GM21576 (cell line): ENCODE data around the gene DOCK3.
"Not testable (repeated sequence)": the region's sequence is repeated elsewhere in the genome, so short reads cannot be mapped to it uniquely, and the experiment has no call there.

Source experiments
- ATAC-seq: cut with Tn5 transposase; IDR thresholded peaks from one replicate; pipeline ENCODE4 v1.9.1; 2021; ENCODE audit warnings: mild to moderate bottlenecking, moderate library complexity; ENCODE audit not compliant: unreplicated experiment

DOCK3 gene

DNA sequence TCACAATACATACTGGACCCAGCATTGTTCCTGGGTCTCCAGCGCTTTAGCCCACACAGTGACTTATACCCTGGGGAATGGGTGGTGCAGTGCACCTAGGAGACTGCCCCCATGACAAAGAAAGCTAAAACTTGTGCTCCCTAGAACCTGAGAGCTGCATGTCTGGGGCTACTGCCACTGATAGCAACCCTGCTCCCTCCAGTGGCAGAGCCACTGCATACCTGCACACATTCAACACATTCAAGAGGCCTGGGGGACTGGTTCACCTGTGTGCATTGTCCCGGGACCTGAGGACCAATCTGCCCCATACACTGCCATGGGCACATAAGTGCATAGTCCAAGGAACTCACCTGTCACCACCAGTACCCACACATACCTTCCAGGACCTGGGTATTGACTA, 407.6 kb downstream of the DOCK3 start:
- ATAC-seq: no peak

DNA sequence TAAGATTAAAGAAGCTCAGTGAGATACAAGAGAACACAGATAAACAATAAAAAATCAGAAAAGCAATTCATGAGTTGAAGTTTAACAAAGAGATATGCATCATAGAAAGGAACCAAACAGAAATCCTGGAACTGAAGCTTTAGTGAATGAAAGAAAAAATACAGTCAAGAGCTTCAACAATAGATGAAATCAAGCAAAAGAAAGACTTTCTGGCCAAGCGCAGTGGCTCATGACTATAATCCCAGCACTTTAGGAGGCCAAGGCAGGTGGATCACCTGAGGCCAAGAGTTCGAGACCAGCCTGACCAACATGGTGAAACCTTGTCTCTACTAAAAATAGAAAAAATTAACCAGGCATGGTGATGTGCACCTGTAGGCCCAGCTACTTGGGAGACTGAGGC, 408.8 kb downstream of the DOCK3 start:
- no peak for ATAC-seq

DNA sequence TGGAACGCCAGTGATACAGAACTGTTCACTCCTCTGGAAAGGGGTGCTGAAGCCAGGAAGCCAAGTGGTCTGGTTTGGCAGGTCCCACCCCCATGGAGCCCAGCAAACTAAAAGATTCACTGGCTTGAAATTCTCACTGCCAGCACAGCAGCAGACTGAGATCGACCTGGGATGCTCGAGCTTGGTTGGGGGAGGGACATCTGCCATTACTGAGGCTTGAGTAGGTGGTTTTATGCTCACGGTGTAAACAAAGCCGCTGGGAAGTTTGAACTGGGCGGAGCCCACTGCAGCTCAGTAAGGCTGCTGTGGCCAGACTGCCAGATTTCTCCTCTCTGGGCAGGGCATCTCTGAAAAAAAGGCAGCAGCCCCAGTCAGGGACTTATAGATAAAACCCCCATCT, 417.4 kb downstream of the DOCK3 start:
- ATAC-seq: not testable (repeated sequence)

DNA sequence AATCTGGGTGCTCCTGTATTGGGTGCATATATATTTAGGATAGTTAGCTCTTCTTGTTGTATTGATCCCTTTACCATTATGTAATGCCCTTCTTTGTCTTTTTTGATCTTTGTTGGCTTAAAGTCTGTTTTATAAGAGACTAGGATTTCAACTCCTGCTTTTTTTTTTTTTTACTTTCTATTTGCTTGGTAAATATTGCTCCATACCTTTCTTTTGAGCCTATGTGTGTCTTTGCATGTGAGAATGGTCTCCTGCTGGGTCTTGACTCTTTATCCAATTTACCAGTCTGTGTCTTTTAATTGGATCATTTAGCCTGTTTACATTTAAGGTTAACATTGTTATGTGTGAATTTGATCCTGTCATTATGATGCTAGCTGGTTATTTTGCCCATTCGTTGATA, 420.1 kb downstream of the DOCK3 start:
- ATAC-seq: not testable (repeated sequence)

DNA sequence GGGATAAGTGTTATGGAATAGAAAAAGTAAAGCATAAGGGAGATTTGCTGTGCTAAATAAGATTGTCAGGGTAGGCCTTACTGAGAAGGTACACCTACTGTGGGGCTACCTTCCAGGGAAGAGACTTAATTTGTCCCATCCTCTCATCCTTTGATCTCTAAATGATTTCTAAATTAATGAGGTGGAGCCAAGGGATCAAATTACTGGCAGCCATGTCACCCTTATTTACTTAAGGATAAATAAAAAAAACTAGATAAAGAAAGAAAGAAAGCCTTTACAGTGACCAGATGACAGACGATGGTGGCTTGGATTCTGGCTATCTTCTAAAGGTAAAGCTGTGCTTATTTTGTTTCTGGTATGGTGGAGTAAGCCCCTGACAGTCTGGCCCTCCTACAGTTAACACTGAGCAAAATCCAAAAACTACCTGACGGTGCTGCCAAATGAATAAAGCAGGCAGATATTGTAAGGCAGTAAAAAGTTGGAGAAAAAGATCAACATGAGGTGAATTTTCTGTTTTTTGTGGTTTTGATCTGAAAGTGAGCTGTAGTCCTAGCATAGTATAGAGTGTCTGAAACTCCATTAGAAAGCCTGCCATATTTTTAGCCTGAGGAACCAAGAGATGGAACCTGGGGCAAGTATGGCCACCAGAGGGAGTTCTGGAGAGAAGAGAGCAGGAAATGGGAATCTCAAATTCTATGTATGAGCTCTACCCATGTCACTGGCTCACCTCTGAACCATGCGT, 425.2 kb downstream of the DOCK3 start:
- ATAC-seq: no peak

DNA sequence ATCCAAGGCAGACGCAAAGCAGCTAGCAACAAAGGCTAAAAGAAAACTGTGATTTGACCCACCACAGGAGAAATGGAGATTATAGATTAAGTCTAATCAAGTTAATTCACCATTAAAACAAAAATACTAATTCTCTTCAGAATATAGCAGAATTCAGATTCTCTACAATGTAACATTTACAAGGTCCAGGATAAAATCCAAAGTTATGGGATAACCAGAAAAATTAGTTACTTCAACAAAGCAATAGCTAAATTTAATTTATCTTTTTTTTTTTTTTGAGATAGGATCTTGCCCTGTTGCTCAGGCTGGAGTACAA, 425.8 kb downstream of the DOCK3 start:
- ATAC-seq: no peak

DNA sequence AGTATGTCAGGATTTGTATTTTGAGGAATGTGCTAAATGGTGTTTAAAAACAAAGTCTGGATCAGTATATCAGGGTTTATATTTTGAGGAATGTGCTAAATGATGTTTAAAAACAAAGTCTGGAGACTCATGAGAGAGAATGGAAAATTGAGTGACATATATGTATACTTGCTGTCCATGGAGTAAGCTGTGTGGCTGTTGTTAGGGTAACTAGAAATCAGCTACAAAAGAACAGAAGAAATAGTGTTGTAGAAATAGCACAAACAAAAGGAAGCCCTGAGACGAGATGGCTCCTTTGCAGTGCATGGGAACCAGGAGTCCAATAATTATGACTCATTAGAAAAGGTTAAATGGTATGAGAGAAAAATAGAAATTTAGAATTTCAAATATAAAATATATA, 427.7 kb downstream of the DOCK3 start:
- no peak for ATAC-seq

DNA sequence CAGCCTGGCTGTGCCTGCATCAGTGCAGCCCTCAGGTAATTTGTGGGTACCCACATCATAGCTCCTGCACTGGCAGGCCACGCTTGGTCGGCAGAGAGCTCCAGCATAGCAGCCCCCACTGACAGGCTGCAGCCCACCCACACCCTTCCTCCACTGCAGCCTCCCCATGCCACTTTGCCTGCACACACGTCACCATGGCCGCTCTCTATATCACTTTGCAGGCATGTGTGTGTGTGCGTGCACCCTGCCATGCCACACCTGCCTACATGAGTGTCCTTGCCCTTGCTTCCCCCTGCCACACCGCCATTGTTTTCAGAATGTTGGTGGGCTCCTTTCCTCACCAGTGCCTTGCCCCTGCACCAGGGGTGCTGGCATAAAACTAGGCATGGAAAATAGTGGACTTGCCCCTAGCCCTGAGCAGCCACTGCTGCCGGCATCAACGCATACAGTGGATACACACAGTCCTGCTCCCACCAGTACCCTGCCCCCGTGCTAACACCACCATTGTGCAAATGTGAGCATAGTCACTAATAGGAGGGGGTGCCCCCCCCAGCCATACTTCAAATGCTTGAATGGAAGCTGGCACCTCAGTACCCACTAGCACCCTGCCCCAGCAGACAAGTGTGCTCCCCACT, 431.6 kb downstream of the DOCK3 start:
- no peak for ATAC-seq

DNA sequence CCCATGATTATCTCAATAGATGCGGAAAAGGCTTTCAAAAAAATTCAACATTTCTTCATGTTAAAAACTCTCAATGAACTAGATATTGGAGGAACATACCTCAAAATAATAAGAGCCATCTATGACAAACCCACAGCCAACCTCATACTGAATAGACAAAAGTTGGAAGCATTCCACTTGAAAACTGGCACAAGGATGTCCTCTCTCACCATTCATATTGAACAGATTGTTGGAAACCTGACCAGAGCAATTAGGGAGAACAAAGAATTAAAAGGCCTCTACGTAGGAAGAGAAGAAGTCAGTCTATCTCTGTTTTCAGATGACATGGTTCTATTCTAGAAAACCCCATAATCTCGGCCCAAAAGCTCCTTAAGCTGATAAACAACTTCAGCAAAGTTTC, 435.9 kb downstream of the DOCK3 start:
- no peak for ATAC-seq

DNA sequence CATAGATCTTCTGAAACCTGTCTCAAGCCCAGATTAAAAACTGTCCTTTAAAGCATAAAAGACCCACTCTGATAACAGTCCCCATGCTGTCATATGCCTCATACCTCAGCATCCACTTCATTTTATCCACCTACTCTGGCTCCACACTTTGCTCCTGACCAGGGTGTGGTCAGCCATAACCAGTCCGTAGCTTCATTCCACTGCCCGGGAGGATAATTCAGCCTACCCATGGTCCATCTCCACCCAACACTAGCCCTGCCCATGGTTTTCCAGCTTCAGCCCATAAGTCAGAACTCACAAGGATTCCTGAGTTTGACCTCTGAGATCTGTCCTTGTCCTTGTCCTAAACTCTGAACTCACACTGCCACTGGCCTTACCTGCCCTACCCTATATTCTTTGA, 448.2 kb downstream of the DOCK3 start:
- ATAC-seq: no peak

DNA sequence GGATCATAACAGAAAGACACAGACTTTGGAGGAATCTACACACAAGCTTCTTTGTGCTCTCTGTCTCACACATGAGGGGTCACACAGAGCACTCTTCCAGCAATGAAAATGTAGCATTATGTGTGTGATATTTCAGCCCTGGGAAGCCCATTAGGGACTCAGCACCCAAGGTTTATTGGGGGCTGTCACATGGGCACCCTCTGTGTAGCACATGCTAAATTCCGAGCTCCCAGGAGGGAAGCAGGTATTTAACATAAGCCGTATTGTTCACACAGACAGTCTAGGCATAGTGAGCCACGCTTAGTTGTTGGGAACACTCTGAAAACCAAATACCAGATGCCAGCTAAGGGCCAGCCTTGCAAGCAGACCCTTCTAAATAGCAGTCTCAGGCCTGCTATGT, 448.8 kb downstream of the DOCK3 start:
- ATAC-seq: no peak

DNA sequence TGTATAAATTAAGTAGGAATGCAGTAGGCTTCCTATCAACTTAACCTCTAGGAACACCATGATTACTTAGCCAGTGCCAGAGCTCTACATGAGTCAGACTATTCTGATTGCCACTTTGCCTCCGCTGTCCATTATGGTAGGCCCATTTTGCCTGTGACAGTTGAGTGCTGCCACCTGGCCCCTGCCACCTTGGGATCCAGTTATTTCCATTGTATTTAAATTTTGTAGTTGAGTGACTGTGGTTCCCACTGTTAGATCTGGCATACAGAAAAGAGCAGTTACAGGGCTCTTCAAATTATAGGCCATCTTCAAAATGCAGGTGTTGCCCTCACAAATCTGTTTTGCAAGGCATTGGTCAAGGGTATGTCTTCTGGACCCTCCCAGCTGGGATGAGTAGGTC, 456.9 kb downstream of the DOCK3 start:
- not testable (repeated sequence) for ATAC-seq

DNA sequence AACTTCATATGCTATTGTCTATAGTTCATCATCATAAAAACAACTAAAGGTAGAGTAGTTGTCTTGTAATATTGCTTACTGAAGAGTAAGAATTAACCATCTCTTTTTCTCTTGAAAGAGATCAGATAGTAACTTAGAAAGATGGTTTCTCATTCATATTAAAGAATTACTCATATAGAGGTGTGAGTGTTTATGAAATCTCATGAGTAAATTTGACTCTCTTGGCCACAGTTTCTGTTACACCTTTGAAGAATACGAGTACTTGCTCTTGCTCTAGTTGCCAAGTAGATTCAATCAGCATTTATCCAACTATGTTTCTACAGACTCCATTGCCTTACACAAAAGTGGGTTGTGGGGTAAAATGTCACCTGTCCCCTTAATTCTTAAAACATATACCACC, 463.0 kb downstream of the DOCK3 start:
- ATAC-seq: no peak

DNA sequence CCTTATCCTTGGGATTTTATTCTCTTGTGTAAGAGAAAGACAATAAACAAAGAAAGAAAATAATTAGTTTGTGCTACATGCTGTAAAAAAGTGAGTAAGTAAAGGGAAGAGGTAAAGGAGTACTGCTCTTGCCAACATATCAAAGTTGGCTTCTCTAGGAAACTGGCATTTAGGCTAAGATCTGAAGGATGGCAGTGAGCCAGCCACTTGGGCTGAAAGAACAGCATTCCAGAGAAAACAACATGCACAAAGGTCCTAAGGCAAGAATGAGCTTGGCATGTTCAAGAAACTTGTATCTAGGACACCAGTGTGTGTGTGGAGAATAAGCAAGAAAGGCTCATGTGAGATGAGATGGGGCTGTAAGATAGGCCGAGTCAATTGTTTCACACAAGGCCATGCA, 464.9 kb downstream of the DOCK3 start:
- ATAC-seq: no peak

DNA sequence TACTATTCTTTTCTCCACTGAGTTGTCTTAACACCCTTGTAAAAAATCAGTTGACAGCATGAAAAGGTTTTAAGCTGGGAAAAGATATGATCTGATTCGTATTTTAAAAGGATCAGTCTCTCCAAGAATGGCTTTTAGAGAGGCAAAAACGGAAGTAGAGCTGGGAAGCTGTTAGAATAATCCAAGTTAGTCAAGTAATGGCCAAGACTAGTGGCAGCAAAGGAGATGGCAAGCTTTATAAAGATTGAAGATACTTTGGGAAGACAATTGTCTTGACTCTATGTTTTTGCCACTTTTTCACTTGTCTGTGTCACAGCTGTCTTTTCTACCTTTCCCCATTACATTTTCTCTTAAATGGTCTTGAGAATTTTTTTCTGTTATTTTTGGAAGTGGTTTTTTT, 466.8 kb downstream of the DOCK3 start:
- no peak for ATAC-seq

DNA sequence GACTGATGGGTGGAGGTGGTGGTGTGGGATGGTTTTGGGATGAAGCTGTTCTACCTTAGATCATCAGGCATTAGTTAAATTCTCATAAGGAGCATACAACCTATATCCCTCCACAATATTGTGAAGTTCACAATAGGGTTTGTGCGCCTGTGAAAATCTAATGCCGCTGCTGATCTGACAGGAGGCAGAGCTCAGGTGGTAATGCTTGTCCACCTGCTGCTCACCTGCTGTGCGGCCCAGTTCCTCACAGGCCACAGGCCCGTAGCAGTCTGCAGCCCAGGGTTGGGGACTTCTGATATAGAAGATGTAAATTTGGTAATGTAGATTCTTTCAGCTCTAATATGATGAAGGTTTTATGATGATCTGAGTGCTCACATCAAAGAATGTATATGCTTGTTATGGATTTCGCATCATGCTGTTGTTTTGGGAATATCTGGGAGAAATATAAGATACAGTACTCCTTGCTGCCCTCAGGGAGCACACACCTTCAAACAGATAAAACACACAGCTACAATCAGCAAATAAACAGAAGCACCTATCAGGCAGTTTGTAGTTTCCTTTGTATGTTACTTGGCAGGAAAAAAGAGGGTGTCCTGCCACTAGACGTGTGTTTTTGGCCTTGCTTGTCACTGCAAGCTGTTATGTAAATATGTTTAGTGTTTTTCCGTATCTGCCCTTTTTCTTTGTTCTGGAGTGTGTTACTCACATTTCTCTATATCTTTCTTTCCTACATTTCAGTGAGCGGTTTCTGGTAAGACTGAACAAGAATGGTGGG, 471.3 kb downstream of the DOCK3 start:
- no peak for ATAC-seq

DNA sequence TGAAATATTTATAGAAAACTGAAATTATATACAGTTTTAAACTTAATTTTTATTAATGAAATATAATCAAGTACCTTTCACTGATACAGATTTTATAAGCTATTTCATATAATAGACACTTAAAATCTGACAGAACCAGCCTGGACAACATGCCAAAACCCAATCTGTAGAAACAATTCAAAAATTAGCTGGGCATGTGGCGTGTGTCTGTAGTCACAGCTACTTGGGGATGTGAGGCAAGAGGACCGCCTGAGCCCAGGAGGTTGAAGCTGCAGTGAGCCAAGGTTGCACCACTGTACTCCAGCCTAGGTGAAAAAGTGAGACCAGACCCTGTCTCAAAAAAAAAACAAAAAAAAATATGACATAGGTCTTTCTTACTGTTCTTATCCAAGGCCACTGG, 472.1 kb downstream of the DOCK3 start:
- ATAC-seq: no peak

DNA sequence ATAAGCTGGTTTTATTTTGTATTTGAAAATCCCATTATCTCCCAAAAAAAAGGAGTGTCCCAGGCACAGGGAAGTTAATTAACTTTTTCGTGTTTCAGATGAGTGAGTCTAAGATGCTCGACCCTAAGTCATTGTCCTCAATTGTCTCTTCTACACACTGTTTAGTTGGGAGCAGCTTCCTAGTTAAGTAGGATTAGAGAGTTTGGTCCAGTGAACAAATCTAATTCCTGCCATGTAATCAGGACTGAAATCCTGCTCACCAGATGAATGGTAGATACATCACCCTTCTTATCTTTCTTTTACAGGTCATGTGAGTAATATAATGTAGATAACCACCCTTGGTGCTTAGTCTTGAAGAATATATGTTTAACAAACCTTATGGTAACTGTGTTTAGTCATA, 481.4 kb downstream of the DOCK3 start:
- no peak for ATAC-seq

DNA sequence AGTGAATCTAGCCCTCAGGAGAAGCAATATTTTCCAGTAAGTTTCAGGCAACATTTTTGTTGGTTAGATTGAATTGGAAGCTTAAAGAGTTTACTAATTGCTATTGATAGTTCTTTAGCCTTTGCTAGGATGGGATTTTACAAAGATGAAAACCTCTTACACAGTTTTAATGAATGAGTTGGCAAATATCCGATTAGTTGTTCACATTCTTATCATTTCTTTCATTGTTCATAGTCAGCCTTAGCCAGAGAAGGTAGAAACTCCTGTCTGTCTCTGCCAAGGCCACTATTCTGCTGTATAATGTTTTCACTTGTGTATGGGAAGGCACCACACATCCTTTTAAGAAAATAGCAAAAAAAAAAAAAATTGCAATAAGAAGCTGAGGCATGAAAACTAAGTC, 488.3 kb downstream of the DOCK3 start:
- ATAC-seq: no peak

DNA sequence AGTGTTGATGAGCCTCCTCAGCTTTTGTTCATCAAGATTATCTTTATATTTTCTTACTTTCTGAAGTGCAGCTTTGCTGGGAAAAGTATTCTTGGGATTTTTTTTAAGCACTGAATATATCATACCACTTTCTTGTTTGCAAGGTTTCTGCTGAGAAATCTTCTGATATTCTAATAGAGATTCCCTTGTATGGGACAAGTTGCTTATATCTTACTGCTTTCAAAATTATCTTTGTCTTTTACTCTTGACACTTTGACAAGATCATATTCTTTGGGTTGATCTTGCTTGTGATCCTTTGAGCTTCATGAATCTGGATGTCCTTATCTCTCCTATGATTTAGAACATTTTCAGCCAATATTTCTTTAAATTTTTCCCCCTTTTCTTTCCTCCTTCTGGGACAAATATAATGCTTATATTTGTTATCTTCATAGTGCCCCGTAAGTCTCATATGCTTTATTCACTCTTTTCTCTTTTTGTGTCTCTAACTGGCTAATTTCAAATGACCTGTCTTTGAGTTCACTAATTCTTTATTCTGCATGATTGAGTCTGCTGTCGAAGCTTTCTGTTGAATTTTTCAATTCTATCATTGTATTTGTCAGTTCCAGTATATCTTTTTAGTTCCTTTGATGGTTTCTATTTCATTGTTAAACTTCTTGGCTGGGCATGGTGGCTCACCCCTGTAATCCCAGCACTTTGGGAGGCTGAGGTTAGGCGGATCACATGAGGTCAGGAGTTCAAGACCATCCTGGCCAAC, 499.0 kb downstream of the DOCK3 start:
- ATAC-seq: no peak

DNA sequence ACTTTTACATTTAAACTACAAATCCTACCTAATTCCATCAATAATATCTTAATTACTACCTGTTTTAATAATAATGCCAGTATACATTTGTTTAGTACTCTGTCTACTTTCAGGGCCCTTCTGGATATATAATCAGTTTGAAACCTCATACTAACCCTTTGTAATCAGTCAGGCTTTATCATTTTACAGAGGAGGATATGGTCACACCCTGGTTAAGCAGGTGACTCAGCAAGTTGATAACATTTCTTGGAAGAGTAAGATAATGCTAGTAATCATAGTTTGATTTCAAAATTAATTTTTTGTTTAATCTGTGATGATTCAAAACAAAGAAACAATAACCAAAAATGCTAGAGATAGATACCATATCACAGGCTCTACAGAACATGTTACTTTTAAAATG, 502.2 kb downstream of the DOCK3 start:
- ATAC-seq: no peak

DNA sequence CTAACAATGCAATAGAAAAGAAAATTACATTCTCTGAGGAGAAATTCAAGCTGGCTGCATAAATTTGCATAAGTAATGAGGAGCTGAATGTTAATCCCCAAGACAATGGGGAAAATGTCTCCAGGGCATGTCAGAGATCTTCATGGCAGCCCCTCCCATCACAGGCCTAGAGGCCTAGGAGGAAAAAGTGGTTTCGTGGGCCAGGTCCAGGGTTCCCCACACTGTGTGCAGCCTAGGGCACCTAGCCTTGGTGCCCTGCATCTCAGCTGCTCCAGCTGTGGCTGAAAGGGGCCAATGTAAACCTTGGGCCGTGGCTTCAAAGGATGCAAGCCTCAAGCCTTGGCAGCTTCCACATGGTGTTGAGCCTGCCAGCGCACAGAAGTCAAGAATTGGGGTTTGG, 511.7 kb downstream of the DOCK3 start:
- not testable (repeated sequence) for ATAC-seq
